Peyer's patch (tissue), 4 donors: ENCODE measurements around the gene MZF1.

ENCODE experiments used
- POLR2A ChIP-seq, 2 donors: fragments of 450-650 bp; IDR thresholded peaks; one replicate each; pipeline ENCODE4 v1.5.1; 2017; ENCODE audit warnings: antibody characterized with exemption in 2 of 2, mild to moderate bottlenecking in 2 of 2, moderate library complexity in 2 of 2
- TF ChIP-seq, protein P1 (sequence below), 6 experiments: fragments of 450-650 bp in 4 of 6; fragments of 200-600 bp in 2 of 6; sonication (generic) in 1 of 6; IDR thresholded peaks; one replicate each; pipeline ENCODE4 v1.5.1; 2017 to 2019; ENCODE audit warnings: antibody characterized with exemption in 6 of 6, mild to moderate bottlenecking in 3 of 6, moderate library complexity in 1 of 6

DNA sequence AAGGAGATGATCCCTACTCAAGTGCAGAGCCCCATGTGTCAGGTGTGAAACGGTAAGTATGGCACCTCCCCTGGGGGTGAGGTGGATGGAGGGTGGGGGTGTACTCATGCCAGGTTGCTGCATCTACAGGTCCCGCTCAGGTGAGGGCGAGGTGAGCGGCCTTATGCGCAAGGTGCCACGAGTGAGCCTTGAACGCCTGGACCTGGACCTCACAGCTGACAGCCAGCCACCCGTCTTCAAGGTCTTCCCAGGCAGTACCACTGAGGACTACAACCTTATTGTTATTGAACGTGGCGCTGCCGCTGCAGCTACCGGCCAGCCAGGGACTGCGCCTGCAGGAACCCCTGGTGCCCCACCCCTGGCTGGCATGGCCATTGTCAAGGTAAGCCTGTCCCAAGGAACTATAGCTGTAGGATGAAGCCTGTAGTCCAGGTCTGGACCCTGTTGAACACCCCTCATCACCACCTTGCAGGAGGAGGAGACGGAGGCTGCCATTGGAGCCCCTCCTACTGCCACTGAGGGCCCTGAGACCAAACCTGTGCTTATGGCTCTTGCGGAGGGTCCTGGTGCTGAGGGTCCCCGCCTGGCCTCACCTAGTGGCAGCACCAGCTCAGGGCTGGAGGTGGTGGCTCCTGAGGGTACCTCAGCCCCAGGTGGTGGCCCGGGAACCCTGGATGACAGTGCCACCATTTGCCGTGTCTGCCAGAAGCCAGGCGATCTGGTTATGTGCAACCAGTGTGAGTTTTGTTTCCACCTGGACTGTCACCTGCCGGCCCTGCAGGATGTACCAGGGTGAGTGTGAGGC is 24.1 kb downstream of the MZF1 start:
- no peak for TF ChIP-seq POLR2A (IDR thresholded peaks at IDR 0.05)
- TF ChIP-seq, protein P1, sequence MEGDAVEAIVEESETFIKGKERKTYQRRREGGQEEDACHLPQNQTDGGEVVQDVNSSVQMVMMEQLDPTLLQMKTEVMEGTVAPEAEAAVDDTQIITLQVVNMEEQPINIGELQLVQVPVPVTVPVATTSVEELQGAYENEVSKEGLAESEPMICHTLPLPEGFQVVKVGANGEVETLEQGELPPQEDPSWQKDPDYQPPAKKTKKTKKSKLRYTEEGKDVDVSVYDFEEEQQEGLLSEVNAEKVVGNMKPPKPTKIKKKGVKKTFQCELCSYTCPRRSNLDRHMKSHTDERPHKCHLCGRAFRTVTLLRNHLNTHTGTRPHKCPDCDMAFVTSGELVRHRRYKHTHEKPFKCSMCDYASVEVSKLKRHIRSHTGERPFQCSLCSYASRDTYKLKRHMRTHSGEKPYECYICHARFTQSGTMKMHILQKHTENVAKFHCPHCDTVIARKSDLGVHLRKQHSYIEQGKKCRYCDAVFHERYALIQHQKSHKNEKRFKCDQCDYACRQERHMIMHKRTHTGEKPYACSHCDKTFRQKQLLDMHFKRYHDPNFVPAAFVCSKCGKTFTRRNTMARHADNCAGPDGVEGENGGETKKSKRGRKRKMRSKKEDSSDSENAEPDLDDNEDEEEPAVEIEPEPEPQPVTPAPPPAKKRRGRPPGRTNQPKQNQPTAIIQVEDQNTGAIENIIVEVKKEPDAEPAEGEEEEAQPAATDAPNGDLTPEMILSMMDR (IDR thresholded peaks at IDR 0.05) = no peak
